ENCODE measurements around the gene RNF13.

DNA sequence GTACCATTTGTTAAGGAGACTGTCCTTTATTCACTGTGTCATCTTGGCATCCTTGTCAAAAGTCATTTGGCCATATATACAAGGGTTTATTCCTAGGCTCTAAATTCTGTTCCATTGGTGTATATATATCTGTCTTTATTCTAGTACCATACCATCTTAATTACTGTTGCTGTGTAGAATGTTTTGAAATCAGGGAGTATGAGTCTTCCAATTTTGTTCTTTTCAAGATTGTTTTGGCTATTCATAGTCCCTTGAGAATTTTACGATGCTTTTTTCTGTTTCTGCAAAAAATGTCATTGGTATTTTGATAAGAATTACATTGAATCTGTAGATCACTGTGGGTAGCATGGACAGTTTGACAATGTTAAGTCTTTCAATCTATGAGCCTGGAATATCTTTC lies 128.9 kb downstream of the RNF13 start:
- TF ChIP-seq CTCF (IDR thresholded peaks at IDR 0.05) (no peak), POLR2A (IDR thresholded peaks at IDR 0.05) (no peak)
